Glomerular visceral epithelial cell (primary cell): Measurements from ENCODE around the gene MRE11.
A peak's percentile ranks its signal among the peaks of the same experiment; 100 is the strongest.
"Not testable (repeated sequence)": the region's sequence is repeated elsewhere in the genome, so short reads cannot be mapped to it uniquely, and the experiment has no call there.

Source experiments
- DNase-seq: peaks from one replicate; pipeline ENCODE4 v3.0.0-alpha.2; 2016; ENCODE audit errors: extremely low spot score

Gene MRE11

DNA sequence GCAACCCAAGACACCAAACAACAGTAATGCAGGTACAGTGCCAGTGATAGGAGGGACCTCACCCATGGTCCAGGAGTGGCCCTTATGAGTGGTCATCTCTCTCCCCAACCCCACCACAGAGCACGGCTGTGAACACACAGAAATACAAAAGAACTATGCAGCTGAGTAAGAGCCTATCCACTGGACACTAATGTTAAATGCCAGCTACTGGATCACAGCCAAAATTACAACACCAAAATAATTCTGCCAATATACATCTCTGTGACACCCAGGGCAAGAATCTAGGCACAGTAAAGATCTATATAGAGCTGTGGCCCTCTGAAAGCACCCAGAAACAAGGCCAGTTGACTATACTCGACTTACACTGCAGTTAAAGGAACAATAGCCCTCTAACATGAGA is 69.6 kb downstream of the MRE11 start:
- DNase-seq, result no peak

- DNase-seq, result peak; percentile 60
Measured at GRCh38 chr11:94423507-94423906, 70.1 kb downstream of the MRE11 start.

GRCh38 chr11:94418123-94418765 is 75.4 kb downstream of the MRE11 start:
- no peak for DNase-seq

DNA sequence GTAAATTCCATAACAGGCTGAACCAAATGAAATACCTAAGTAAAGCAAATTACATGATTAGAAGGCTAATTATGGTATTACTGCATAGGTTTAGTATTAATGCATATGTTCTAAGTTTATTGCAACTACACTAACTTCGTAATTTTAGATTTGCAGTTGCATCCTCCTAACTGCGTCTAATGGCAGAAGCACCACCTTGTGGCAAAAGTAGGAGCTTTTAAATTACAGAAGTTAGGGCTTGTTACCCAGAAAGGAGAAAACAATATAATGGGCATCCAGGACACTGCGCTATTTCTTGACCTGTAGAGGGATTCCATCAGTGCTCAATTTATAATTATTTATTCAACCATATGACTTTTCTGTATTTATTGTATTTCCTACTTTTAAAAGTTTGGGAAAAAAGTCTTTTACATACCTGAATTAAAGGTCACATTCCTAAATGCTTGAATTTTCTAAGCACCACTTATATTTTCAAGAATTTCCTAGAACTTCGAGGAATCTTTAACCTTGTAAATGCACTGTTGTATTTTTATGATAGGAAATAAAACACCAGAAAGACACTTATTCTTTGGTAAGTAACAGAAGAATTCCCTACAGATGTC is 76.2 kb downstream of the MRE11 start:
- peak; percentile 8 for DNase-seq

GRCh38 chr11:94405062-94405833 is 88.4 kb downstream of the MRE11 start:
- DNase-seq, result no peak

DNA sequence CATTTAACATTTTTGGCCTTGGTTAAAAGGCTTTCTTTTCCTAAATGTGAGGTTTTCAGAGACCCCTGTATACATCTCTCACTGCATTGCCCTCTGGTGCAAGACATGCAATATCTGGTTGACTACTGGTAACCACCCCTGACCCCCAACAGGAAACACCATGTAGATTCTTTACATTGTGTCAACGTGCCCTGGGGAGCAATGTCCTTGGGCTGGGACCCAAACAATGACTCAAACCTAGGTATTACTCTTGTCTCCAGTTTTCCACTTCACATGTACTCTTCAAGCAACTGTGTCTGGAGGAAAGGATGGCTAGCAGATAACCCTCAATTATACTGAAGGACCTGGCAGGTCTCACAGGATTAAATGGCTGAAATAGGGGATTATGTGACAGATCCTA is 91.3 kb downstream of the MRE11 start:
- DNase-seq, result no peak

DNA sequence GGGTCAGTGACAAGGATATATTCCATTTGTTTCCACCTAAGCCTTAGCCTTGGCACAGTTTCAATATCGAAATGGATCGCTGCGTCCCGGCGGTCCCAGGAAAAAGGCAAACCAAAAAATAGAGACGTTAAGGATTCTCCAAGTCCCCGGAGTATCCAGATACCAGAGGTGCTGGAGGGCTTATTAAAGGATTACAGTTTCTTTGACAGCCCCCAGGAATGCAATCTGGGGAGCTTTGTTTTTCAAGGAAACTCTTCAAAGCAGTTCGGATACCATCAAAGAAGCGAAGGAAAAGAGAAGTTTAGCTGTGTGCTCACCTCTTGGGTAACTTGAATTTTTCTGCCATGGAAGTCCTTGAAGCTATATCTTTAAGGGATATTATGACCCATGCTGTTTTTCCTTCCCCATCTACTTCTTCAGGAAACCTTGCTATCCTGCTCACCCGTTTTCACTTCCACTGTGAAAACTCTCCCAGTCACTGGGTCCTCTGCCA is 91.8 kb downstream of the MRE11 start:
- DNase-seq, result no peak

GRCh38 chr11:94400839-94401772 is 92.5 kb downstream of the MRE11 start, which contains the start of gene GPR83:
Gene GPR83 (minus strand): TSS chr11:94401419. CDS start chr11:94401247, 172 bp downstream.
- peak; percentile 6 for DNase-seq

GRCh38 chr11:94400457-94400838 is 93.2 kb downstream of the MRE11 start:
- DNase-seq, result no peak

GRCh38 chr11:94400050-94400449 is 93.6 kb downstream of the MRE11 start:
- DNase-seq, result no peak

DNA sequence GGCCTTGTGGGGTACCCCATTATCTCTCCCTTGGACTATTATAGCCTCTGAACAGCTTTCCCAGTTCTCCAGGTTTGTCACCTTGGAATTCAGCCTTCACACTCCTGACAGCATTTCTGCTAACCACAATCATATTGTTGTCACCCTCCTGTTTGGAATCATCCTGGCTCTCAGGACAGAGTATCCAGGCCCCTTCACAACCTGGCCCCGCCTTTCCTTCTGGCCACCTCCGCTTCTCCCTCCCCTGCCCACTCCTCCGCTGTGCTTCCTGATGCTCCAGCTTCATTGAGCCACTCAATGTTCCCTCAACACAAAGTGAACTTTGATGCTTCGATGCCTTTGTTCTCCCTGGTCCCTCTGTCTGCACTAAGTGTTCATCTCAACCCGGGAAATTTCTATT is 95.5 kb downstream of the MRE11 start:
- DNase-seq, result no peak

GRCh38 chr11:94396282-94396681 is 97.4 kb downstream of the MRE11 start:
- no peak for DNase-seq

GRCh38 chr11:94391937-94392336 is 101.7 kb downstream of the MRE11 start:
- DNase-seq, result not testable (repeated sequence)

DNA sequence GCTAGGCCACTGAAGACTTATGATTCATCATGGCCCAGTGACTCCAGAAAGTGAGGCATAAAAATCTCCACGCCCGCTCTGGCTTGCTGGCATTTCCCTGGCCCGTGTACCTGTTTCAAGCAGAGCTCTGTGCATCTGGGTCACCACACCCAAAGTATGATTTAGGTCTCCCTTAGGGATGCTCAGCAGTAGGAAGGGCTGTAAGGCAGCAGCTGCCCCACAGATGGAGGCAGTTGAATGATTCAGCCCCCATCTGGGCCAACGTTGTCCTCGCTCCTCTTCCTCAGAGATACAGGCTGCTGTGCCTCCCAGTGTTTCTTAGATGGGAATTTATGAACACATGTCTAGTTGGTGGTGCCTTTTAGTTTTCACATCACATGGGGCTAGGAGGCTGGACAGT is 114.0 kb downstream of the MRE11 start:
- DNase-seq, result no peak

DNA sequence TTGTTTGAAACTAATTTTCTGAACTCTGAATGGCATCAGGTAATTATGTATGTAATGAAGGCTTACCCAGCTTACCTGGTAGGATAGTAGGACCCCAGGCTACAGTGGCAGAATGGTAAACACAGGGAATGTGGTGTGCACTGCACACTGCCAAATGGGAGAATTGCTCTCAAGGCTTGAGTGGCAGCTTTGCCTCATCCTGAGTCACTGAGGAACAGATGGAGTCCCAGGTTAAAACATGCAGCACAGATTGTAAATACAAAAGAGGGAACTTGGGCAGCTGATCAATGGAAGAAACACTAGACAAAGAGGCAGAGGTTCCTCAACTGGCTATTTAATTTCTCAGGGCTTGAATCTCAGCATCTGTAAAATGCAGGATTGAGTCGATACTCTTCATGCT is 116.8 kb downstream of the MRE11 start:
- no peak for DNase-seq

DNA sequence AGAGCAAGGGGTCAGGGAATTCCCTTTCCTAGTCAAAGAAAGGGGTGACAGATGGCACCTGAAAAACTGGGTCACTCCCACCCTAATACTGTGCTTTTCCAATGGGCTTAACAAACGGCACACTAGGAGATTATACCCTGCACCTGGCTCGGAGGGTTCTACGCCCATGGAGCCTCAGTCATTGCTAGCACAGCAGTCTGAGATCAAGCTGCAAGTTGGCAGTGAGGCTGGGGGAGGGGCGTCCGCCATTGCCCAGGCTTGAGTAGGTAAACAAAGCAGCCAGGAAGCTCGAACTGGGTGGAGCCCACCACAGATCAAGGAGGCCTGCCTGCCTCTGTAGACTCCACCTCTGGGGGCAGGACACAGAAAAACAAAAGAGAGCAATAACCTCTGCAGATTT is 123.1 kb downstream of the MRE11 start:
- DNase-seq, result not testable (repeated sequence)
